ENCODE results near the gene ATG16L1. TPM values are rescaled to one million over a fixed set of nuclear protein-coding genes. Genes with fewer than 3 reads are reported as not detected.

The ATG16L1 gene
- total RNA-seq, 2 donors from 2014 or later: 30.6 to 34.2 TPM

GRCh38 chr2:233221378-233222063, 30.0 kb upstream of the ATG16L1 start:
- Mint-ChIP-seq H3K36me3 (no peaks in the 10 kb centered on the region), H3K27ac (no peak overlapping the region), H3K9me3 (no peaks in the 10 kb centered on the region)
- no peak for DNase-seq (ENCODE audit: low spot score in 2 of 2)
- no peak for ATAC-seq

GRCh38 chr2:233223059-233223894, 28.2 kb upstream of the ATG16L1 start:
- ATAC-seq: no peak
- H3K9me3 Mint-ChIP-seq: no peaks in the 10 kb centered on the region
- H3K36me3 Mint-ChIP-seq: no peaks in the 10 kb centered on the region
- H3K27ac Mint-ChIP-seq: no peak overlapping the region
- no peak for DNase-seq (ENCODE audit: low spot score in 2 of 2)

GRCh38 chr2:233225230-233226068, 26.0 kb upstream of the ATG16L1 start:
- Mint-ChIP-seq H3K36me3 (no peaks in the 10 kb centered on the region), H3K9me3 (no peaks in the 10 kb centered on the region), H3K27ac (peak overlapping the region in 1 of 2 donors; percentile 9)
- DNase-seq (ENCODE audit: low spot score in 2 of 2): no peak
- peak in 1 of 2 donors; percentile 61 for ATAC-seq

- DNase-seq (ENCODE audit: low spot score in 2 of 2) (no peak), ATAC-seq (no peak)
- Mint-ChIP-seq H3K36me3 (no peaks in the 10 kb centered on the region), H3K9me3 (no peaks in the 10 kb centered on the region), H3K27ac (no peak overlapping the region)
Observed at GRCh38 chr2:233226511-233227031, 24.9 kb upstream of the ATG16L1 start.

GRCh38 chr2:233227346-233227978, 24.0 kb upstream of the ATG16L1 start:
- DNase-seq (ENCODE audit: low spot score in 2 of 2) (no peak), ATAC-seq (no peak)
- H3K36me3 Mint-ChIP-seq: no peaks in the 10 kb centered on the region
- no peak overlapping the region for H3K27ac Mint-ChIP-seq
- H3K9me3 Mint-ChIP-seq: no peaks in the 10 kb centered on the region

GRCh38 chr2:233228376-233228775, 23.1 kb upstream of the ATG16L1 start:
- H3K36me3 Mint-ChIP-seq: no peaks in the 10 kb centered on the region
- no peak overlapping the region for H3K27ac Mint-ChIP-seq
- H3K9me3 Mint-ChIP-seq: no peaks in the 10 kb centered on the region
- DNase-seq (ENCODE audit: low spot score in 2 of 2) (no peak), ATAC-seq (no peak)

- Mint-ChIP-seq H3K27ac (peak overlapping the region; percentile 46 to 70), H3K36me3 (peaks cover 0 to 6% of the 10 kb centered on the region in 2 donors), H3K9me3 (peaks cover 0 to 5% of the 10 kb centered on the region in 2 donors)
- DNase-seq (ENCODE audit: low spot score in 2 of 2) (no peak), ATAC-seq (peak; percentile 25 to 59)
Observed at GRCh38 chr2:233233618-233234230, 17.7 kb upstream of the ATG16L1 start.

- H3K27ac Mint-ChIP-seq: peak overlapping the region; percentile 30 to 70
- ATAC-seq (peak; percentile 75 to 86), DNase-seq (ENCODE audit: low spot score in 2 of 2) (peak in 1 of 2 donors; percentile 27)
- peaks cover 0 to 6% of the 10 kb centered on the region in 2 donors for H3K36me3 Mint-ChIP-seq
- peaks cover 0 to 5% of the 10 kb centered on the region in 2 donors for H3K9me3 Mint-ChIP-seq
Observed at GRCh38 chr2:233234264-233234663, 17.2 kb upstream of the ATG16L1 start.

GRCh38 chr2:233234996-233235395, 16.5 kb upstream of the ATG16L1 start:
- ATAC-seq (peak in 1 of 2 donors; percentile 23), DNase-seq (ENCODE audit: low spot score in 2 of 2) (no peak)
- Mint-ChIP-seq H3K27ac (peak overlapping the region in 1 of 2 donors; percentile 70), H3K36me3 (peaks cover 0 to 6% of the 10 kb centered on the region in 2 donors), H3K9me3 (peaks cover 0 to 5% of the 10 kb centered on the region in 2 donors)

- Mint-ChIP-seq H3K36me3 (peaks cover 0 to 6% of the 10 kb centered on the region in 2 donors), H3K27ac (no peak overlapping the region), H3K9me3 (peaks cover 0 to 5% of the 10 kb centered on the region in 2 donors)
- ATAC-seq (no peak), DNase-seq (ENCODE audit: low spot score in 2 of 2) (no peak)
Observed at GRCh38 chr2:233235977-233236376, 15.5 kb upstream of the ATG16L1 start.

GRCh38 chr2:233236820-233237589, 14.5 kb upstream of the ATG16L1 start:
- DNase-seq (ENCODE audit: low spot score in 2 of 2): no peak
- H3K36me3 Mint-ChIP-seq: peaks cover 0 to 6% of the 10 kb centered on the region in 2 donors
- H3K27ac Mint-ChIP-seq: no peak overlapping the region

GRCh38 chr2:233240897-233241296, 10.6 kb upstream of the ATG16L1 start:
- DNase-seq (ENCODE audit: low spot score in 2 of 2) (no peak), ATAC-seq (peak; percentile 29 to 81)
- peak overlapping the region in 1 of 2 donors; percentile 47 for H3K27ac Mint-ChIP-seq

More at GRCh38 chr2:233236820-233237589, 14.5 kb upstream of the ATG16L1 start:
- H3K9me3 Mint-ChIP-seq: peaks cover 0 to 5% of the 10 kb centered on the region in 2 donors
- no peak for ATAC-seq

GRCh38 chr2:233241803-233242202, 9.7 kb upstream of the ATG16L1 start:
- peak in 1 of 2 donors; percentile 21 for ATAC-seq
- peak overlapping the region; percentile 47 to 55 for H3K27ac Mint-ChIP-seq

More at GRCh38 chr2:233240897-233241296, 10.6 kb upstream of the ATG16L1 start:
- peaks cover 0 to 6% of the 10 kb centered on the region in 2 donors for H3K36me3 Mint-ChIP-seq
- H3K9me3 Mint-ChIP-seq: peaks cover 0 to 5% of the 10 kb centered on the region in 2 donors

GRCh38 chr2:233242231-233242927, 9.1 kb upstream of the ATG16L1 start:
- Mint-ChIP-seq H3K36me3 (no peaks in the 10 kb centered on the region), H3K27ac (no peak overlapping the region), H3K9me3 (no peaks in the 10 kb centered on the region)
- peak; percentile 36 to 51 for ATAC-seq
- no peak for DNase-seq (ENCODE audit: low spot score in 2 of 2)

More at GRCh38 chr2:233241803-233242202, 9.7 kb upstream of the ATG16L1 start:
- no peak for DNase-seq (ENCODE audit: low spot score in 2 of 2)
- H3K9me3 Mint-ChIP-seq: peaks cover 0 to 5% of the 10 kb centered on the region in 2 donors
- peaks cover 0 to 5% of the 10 kb centered on the region in 2 donors for H3K36me3 Mint-ChIP-seq

Measured in activated naive CD4-positive, alpha-beta T cell treated with anti-CD3 and anti-CD28 coated beads, Interleukin-2, amount 50 U/mL, for 72 hours (primary cell).